Activated CD4-positive, alpha-beta T cell treated with anti-CD3 and anti-CD28 coated beads, Interleukin-2, amount 50 U/mL, for 16 hours (primary cell): ENCODE data around the gene FGF8.
A peak's percentile ranks its signal among the peaks of the same experiment; 100 is the strongest.
"Not testable (repeated sequence)": the region's sequence is repeated elsewhere in the genome, so short reads cannot be mapped to it uniquely, and the experiment has no call there.

Source experiments
- DNase-seq: peaks from one replicate; pipeline ENCODE4 v3.0.0-alpha.2; 2020

The FGF8 gene, protein sequence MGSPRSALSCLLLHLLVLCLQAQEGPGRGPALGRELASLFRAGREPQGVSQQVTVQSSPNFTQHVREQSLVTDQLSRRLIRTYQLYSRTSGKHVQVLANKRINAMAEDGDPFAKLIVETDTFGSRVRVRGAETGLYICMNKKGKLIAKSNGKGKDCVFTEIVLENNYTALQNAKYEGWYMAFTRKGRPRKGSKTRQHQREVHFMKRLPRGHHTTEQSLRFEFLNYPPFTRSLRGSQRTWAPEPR

DNA sequence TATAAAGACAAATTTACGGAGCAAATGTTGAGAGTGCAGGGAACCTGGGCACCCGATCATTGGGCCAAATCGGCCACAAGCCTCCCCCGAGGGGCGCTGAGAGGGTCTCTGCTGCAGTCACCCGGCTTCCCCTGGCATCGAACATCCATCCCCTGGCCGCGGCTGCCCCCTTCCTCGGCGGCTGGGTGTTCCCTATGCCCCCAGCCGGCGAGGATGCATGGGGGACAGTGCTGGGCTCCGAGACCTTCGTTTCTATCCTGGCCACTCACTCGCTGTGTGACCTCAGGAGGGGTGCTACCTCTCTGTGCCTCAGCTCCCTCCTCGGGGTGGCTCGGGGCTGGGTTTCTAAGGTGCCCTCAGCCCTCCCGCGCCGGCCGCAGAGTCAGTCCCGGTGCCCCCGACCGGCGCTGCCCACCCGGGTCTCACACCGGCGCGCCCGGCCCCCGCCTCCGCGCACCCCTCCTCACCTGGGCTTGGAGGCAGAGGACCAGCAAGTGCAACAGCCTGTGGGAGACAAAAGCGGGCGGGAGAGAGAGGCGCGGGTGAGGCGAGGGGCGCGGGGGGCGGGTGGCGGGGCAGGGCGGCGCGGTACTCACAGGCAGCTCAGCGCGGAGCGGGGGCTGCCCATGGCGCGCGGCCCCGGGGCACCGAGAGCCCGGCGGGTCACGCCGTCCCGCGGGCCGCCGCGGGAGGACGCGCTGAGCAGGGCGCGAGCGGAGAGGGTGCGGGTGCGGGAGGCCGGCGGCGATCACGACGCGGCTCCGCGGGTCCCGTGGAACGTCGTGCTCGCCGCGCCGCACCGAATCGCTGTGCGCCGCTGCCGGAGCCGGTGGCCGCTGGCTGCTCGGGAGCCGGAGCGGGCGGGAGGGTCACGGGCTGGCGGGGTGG is at the start of gene FGF8:
Gene FGF8, minus strand, starts transcription at position 842 of the 888 bp plus-strand sequence. Its CDS starts 214 bp downstream, at position 628.
- no peak for DNase-seq

DNA sequence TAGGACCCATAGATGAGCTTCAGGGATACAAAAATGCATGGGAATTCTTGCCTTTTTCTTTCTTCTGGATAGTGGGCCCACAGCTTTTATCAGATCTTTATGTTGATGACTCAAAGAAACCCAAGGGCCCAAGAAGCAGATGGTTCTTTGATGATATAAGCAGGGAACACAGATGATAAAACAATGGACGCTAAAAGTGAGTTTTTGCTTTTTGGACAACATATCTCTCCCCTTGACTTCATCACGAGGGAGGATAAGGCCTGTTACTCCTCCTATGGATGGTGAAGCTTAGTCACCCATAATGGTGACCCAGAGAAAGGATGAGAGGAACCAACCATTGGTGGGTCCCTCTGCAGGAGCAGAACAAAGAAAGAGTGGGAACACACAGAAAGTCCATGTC is 48.8 kb upstream of the FGF8 start:
- DNase-seq: no peak

DNA sequence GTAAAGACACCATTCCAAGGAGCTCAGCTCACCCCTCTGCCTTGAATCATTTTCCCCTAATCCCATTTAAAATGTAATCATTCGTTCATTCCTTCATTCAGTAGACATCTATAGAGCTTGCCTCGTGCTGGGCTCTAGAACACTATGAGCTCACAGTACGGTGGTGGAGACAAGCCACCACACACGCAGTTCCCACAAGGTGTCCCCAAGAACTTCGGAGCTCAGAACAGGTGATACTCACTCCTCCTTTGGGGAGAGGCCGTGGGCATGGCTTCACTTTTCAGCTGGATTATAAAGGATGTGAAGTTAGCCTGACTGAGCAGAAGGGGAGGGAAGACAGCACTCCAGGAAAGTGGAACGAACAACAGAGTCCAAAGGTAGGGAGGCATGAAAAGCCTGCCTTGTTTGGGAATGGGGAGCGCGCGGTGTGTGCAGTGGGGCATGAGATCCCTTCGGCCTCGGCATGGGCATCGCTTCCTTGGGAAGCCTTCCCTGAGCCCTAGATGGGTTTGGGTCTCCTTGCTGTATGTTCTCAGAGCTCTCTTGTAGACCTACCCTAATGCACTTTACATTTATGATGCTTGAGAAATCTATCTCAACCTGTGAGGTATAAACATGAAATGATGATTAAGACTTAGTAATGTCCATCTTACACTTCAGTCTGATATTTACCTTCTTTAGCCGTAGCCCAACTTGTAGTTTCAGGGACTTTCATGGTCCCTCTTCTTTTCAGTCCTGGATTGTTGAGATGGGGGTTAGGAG is 43.1 kb upstream of the FGF8 start:
- DNase-seq: no peak

DNA sequence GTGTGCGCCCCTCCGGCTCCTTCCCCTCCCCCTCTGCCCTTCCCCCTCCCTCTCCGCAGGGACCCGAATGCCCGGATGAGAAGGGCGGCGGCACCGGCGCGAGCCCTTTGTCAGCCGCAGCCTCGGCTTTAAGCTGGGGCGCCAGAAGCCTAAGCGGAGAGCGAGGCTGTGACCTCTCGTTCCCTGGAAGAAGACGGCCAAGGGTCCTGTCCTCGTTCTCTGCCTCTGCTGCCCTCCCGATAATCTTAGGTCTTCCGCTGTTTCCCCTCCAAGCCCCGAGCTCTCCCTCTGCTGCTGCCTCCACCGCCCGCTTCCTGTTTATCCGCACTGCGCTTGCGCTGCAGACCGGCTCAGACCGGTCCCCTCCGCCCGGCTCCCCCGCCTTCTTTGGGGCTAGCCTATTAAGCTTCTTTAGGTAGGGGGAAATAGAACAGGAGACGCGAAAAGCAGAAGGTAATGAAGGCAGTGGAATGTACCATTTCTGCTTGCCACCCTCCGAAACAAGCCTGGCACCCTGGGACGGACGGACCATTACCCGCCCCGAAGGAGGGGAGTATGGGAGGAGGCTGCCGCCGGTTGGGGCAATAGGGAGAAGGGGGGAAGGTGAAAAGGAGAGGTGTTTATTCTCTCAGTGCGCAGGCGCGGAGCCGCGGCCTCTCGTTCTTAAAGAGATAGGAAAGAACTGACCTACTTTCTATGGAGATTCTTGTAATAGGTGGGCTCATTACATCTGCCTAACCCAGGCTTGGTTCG is 42.4 kb upstream of the FGF8 start, which contains the start of gene OGA:
Gene OGA, minus strand, starts transcription at position 326 of the 753 bp plus-strand sequence. CDS start 422 bp downstream, outside the sequence.
- peak; percentile 99 for DNase-seq

DNA sequence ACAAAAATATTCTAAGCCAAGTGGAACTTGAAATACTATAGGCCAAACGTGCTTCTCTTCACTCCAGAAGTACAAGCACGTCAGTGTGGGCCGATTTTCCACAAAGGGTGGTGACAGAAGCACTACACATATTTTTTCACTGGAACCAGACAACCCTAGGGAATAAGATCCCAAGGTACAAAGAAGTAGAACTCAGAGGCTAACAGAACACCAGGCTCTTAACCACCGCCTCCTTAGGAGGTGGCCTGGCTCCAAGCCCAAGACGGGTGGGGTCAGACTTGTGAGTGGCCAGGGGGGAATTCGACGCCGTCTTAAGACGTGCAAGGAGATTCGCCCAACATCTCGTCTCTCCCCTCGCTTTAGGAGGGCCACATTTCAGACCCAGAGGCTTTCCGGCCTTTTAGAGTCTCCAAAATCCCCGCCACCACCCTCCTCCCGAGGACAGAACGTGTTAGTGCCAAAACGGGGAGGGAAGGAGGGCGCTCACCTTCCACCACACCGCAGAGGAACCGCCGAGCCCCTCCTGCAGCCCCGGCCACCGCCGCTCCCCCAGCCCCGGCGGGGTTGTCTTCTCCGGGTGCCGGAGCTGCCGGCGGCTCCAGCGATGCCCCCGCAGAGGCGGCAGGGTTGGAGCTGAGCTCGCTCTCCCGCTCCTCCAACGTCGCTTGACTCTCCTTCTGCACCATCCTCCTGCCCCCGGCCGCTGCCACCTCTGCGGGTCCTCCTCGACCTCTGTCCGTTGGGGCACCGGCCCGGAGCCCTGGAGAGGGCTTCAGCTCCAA is 41.6 kb upstream of the FGF8 start:
- peak; percentile 45 for DNase-seq

DNA sequence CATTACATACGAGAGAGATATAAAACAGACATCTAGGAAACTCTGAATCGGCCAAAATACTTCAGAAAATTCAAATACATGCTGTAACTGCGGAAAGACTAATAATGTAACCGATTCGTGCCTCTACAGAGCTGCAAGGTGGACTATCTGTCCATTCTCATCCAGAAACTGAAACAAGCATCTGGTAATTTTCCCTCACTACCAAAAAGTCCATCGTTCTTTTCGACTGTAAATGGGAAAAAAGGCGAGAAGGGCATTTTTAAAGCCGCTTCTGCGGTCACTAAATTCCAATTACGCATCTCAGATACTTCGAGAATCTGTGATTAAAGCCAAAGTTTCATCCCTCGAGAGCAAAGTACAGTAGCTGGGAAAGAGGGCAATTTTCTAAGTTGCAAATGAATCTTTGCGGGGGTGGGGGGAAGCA is 41.0 kb upstream of the FGF8 start:
- peak; percentile 45 for DNase-seq

DNA sequence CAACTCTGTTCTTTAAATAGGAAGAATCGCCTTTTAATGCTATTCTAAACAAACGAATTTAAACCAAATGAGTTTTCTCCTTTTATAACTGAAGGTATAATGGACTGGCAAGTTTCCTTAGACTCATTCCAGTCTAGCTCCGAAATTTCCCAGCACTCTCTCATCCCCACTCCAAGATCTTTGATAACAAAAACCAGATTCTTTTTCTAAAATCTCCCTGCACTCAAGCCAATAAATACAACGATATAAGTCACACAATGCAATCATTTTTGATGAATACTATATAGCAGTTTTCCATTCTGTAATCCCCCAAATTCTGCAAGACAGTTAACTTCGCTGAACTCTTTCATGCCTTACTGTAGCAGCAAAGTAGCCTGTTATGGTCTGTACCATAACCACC is 40.5 kb upstream of the FGF8 start:
- no peak for DNase-seq

DNA sequence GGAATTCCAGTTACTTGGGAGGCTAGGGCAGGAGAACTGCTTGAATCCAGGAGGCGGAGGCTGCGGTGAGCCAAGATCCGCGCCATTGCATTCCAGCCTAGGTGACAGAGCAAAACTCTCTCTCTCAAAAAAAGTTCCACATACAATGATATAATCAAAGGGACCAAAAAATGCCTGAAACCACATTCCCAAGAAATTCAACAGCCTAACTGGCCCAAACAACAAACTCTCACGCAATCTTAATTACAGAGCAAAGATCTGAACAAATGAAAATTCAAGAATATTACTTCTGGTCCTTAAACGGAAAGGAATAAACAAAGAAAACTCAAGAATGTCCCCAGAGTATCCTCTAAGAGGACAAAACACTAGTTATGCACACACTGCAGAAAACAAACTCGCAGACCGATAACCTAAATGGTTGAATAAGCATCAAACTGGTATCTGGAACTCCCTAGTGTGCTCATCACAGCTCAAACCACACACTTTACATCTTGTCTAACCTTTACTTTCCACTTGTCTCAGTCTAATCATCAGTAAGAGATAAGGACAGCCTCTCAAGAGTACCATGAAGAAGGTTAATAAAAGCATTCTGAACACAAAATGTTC is 38.7 kb upstream of the FGF8 start:
- DNase-seq: peak; percentile 39

DNA sequence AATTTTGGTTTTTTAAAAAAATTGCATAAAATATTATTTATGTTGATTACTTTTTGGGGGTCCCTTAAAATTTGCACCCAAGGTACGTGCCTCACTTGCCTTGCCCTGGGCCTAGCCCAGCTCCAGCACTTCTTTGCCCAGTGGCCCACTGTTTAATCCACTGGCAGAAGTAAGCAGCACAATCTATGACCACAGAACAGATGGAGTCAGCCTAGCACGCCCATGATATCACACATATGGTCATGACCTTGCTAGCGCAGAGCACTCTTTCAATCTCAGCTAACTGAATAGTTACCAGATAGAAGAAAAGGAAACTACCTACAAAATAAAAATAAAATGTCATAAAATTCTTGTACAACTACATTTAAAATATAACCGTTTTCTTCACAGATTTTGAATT is 36.7 kb upstream of the FGF8 start:
- no peak for DNase-seq

DNA sequence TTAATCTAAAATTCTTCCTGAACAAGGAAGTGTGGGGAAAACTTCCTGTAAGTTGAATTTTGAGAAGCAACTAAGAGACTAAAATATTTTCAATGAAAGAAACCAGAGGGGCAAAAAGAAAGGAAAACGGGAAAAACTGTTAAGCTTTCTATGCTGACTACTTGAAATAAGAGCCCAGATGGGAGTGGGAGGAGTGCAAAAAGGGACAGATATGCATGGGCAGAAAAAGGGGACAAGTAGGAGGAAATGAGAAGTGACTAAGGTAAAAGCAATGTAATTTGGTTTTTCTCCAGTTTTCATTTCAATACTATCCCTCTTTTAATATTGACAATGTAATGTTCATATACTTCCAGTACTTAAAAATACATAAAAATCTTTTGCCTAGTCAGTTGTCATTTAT is 31.2 kb upstream of the FGF8 start:
- no peak for DNase-seq

DNA sequence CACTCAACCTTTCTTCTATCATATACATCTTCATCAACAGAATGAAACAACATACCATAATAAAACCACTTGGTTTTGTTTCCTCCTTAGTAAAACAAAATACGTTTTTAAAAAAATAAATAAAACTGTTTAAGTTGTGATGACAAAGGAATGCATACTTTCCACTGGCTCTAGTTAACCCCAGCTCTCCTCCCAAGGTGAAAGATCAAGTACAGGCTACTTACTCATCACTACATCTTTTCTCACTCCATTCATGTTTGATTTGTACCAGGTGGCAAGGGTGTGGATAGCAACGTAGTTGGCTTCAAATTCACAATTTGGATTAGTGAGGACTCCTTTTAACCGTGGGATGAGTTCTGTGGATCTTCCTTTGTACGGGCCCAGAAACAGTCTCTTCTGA is 27.6 kb upstream of the FGF8 start:
- DNase-seq: no peak

DNA sequence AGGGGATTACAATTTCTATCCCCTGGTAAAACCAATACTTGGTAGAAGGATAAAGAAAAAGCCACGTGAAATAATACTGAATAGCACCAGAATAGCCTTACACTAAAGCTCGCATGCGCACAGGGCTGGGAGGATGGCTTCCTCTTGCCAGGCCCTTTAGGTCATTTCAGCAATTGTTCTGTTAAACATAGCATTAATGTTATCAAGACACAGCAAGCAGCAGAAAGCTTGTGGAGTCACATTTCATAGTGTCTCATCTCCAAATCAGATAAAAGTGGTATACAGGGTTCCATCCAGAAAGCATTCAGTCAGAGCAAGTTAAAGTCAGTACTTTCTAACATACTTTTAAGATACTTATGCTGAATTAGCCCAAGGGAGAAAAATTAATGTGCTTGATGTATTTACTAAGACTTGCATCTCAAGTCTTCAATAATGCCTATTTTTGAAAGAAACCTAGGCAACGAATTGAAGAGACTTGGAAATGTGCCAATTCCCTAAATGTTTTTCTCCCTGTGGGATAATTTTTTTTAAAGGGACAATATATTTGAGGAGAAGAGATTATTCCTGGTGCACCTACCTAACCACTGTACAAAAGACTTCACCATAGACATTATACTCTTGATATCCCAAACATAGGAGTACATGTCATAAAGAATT is 21.6 kb upstream of the FGF8 start:
- DNase-seq: no peak

DNA sequence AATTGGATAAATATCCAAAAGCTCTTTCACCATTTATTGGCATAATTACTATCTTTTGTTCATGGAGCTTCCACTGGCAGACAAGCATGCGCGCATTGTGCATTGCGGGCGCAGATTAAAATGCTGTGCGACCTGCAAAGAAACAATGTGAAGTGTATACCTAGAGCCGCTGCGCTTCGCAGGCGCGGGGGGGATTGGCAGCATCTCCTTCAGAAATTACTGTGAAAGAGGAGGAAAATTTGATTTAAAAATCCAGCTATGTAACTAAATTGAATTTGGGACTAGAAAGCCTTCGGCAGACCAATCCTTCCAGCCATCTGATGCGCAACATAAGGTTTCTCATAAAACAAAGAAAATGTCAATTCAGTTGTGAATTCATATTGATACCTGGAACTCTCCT is 17.6 kb upstream of the FGF8 start:
- DNase-seq: no peak

DNA sequence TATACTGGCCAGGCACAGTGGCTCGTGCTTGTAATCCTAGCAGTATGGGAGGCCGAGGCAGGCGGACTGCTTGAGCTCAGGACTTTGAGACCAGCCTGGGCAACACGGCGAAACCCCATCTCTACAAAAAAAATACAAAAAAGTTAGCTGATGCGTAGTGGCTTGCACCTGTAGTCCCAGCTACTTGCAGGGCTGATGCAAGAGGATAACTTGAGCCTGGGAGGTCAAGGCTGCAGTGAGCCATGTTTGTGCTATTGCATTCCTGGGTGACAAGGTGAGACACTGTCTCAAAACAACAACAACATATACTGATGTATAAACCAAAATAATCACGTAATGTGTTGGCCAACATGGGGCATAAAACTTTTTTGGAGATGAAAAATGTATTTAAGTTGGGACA is 13.8 kb upstream of the FGF8 start:
- DNase-seq: no peak

DNA sequence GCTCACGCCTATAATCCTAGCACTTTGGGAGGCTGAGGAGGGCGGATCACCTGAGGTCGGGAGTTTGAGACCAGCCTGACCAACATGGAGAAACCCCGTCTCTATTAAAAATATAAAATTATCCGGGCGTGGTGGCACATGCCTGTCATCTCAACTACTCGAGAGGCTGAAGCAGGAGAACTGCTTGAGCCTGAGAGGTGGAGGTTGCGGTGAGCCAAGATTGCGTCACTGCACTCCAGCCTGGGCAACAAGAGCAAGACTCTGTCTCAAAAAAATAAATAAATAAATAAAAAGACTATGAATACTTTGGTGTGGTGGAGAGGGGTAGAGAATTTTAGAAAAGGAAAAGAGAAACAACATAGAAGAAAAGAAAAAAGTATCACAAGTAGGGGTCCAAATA is 13.3 kb upstream of the FGF8 start:
- DNase-seq: not testable (repeated sequence)

DNA sequence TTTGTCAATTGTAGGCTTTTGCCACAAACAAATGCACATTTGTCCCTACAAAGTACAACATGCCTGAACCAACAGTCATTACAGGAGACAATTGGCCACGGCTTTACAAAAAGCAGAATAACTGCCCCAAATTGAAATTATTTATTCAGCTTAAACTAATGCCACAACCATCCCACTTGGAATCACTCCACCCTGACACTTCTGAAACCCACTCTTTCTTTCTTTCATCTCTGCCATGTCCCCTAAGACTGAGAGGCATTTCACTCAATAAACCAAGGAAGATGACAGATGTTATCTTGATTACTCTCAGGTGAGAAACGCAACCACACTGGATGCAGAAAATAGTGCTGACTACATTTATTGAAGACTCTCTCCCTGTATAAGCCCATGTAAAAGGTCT is 9.9 kb upstream of the FGF8 start:
- no peak for DNase-seq

DNA sequence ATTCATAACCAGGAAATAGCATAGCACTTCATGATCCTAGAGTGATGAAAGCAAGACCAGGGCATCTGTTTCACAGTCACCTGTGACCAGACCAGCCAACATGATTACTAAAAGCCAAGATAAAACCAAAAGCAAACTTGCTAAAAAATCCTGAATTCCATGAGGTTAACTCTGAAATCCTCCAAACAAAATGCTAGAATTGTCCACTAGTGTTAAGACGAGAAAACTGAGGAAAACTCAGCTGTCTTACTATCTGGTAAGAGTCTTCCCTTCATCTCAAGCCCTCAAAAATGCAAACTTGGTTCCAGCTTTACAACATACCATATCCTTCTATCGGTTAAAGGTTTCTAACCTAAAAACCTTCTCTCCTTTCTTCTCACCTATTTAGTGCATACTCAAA is 8.6 kb upstream of the FGF8 start:
- DNase-seq: no peak

DNA sequence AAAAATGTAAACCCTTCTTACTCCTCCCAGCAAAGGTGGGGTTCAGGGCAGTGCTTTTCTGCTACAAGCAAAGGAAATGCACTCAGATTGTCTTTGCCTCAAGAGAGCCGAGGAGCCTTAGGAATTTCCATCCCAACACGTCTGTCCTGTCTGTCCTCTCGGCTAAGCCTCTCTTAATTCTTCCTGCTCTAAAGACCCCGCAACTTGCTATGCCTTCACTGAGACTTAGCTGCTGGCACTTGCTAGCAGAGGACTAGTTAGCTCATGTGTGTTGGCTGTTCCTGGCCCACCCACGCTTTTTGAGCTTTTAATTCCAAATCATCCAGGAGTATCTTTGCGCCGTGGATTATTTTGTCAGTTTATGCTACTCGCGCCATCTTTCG is 7.8 kb upstream of the FGF8 start:
- DNase-seq: no peak

DNA sequence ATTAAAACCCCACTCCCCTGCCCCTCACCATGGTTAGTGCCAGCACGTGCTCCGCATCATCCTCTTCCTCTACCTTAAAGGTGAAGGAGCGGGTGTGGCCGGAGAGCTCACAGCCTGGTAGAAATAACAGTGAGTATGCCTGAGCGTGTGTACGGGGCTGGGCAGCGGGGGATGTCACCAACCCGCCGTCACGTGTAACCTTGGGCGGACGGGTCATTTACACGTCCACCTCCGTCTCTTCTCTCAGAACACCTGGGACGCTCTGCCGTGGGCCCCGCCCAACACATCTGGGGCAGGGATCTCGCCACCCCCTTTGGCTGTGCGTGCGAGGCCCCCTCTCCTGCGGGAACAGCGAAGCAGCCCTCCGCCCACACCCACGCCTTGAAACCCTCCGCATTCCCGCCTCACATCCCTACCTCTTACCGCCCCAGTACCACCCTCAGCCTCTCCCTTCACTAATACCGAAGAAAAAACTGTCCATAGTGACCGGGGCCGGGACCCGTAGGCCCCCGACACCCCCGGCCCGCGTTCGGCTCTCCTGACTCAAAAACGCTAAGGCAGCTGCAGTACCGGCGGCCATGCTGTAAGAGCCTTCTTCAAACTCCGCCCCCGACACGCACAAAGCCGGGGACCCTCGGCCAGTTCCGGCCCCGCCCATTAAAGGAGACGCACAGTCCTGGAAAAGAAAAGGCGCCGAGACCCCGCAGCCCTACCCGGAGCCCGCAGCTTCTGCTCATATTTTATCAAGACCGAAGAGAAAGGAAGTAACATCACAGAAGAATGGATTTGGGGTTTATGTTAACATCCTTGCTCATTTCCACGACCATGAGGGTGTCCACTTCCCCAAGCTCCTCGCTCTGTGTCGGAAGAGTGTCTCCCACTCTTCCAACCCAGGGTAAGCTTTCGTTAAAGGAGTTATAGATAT is 7.2 kb upstream of the FGF8 start, which contains the start of gene NPM3:
Gene NPM3, minus strand, starts transcription at position 636 of the 925 bp plus-strand sequence. Its CDS starts 56 bp downstream, at position 580.
- DNase-seq: peak; percentile 91
